Adrenal gland (tissue), 12 donors: ENCODE results near the gene ATF3. TPM values are rescaled to one million over a fixed set of nuclear protein-coding genes. Genes with fewer than 3 reads are reported as not detected.

Source experiments
- DNase-seq, 7 donors: peaks; one replicate each; pipeline ENCODE4 v3.0.0-alpha.2; 2019 to 2020
- H3K27ac ChIP-seq, 5 donors: fragments of 200-600 bp; sonication (generic) in 4 of 5; 1 replicate in 3 of 5; 2 replicates in 2 of 5; pipeline versions ENCODE4 v1.5.1 to v1.8.0; 2016 to 2020; ENCODE audit warnings: mild to moderate bottlenecking in 1 of 5
- H3K27me3 ChIP-seq: fragments of 200-600 bp; 2 replicates; pipeline ENCODE4 v1.8.0; 2021
- H3K36me3 ChIP-seq, 2 donors: fragments of 200-600 bp; replicated peaks in 1 of 2; 1 replicate in 1 of 2; 2 replicates in 1 of 2; pipeline versions ENCODE4 v1.5.1 to v1.8.0; 2018 to 2022
- H3K4me1 ChIP-seq, 2 donors: fragments of 200-600 bp; replicated peaks in 1 of 2; 1 replicate in 1 of 2; 2 replicates in 1 of 2; pipeline versions ENCODE4 v1.5.1 to v1.8.0; 2018 to 2021
- H3K4me3 ChIP-seq, 4 donors: fragments of 200-600 bp; sonication (generic) in 3 of 4; one replicate each; pipeline ENCODE4 v1.5.1; 2016 to 2018
- H3K9me3 ChIP-seq, 3 donors: fragments of 200-600 bp; sonication (generic) in 1 of 3; replicated peaks in 1 of 3; 1 replicate in 2 of 3; 2 replicates in 1 of 3; pipeline versions ENCODE4 v1.5.1 to v1.8.0; 2016 to 2021
- POLR2A ChIP-seq, 2 donors: fragments of 450-650 bp; IDR thresholded peaks; one replicate each; pipeline ENCODE4 v1.6.1; 2017; ENCODE audit warnings: antibody characterized with exemption in 2 of 2, mild to moderate bottlenecking in 2 of 2, moderate library complexity in 1 of 2
- WGBS, 4 donors: extraction: QIAGEN DNeasy Blood & Tissue Kit in 2 of 4; methylation state at CpG; one replicate each; pipeline versions ENCODE4 v1.1.5 to v1.1.7; 2013 to 2017; 5-methylcytosine and 5-hydroxymethylcytosine counted together
- intact Hi-C, 2 donors: fragments of 100-400 bp; cut with DNase I; formaldehyde crosslinking; loops; one replicate each; pipeline versions ENCODE4 v1.14.1 to v1.15.0; 2022 to 2023
- polyA plus RNA-seq, 3 donors: library from polyadenylated mRNA; stranded (reverse); fragments of 200-250 nt in 2 of 3; fragments of 350-450 nt in 1 of 3; fragmentation: Illumina TruSeq in 1 of 3; extraction: RNeasy Lipid Tissue Mini Kit (QIAGEN cat#74804) in 1 of 3; gene quantifications; one replicate each; pipeline ENCODE4 v1.2.3, GENCODE V29; 2013 to 2014
- total RNA-seq, 9 donors: library from RNA; depleted of rRNA in 4 of 9; stranded (reverse); fragments of >200 nt in 4 of 9; fragments of 120-200 nt in 1 of 9; fragmentation: NEBNext Ultra II Directional in 1 of 9; extraction: Animal tissue kit (Norgen Biotek cat#: 25700) in 1 of 9; gene quantifications; one replicate each; pipeline versions ENCODE4 v1.1.0 to v1.2.4, GENCODE V29; 2013 to 2023
- TF ChIP-seq, protein P1 (sequence below), 6 experiments: fragments of 450-650 bp in 4 of 6; fragments of 200-600 bp in 2 of 6; sonication (generic) in 1 of 6; IDR thresholded peaks; 1 replicate in 5 of 6; 2 replicates in 1 of 6; pipeline versions ENCODE4 v1.5.1 to v1.8.0; 2016 to 2021; ENCODE audit warnings: antibody characterized with exemption in 6 of 6, mild to moderate bottlenecking in 2 of 6, moderate library complexity in 1 of 6
- donor health status: healthy with polysubstance abuse.
- donor health status: Bipolar disorder and iron deficiency.
- donor health status: DM: yes; HTN: yes; CAD: no.
- donor health status: DM: no; HTN: no; CAD: no.
- donor health status: DM: no; HTN: no; CAD: no.
- donor health status: DM: yes; HTN: yes; CAD: no.

The ATF3 gene
- total and polyA plus RNA-seq, 12 donors: 1.9 to 19.7 (median 9.9) TPM

GRCh38 chr1:212640223-212640878, 31.8 kb downstream of the ATF3 start:
- Histone ChIP-seq H3K9me3 (no peaks in the 10 kb centered on the region), H3K27me3 (no peaks in the 10 kb centered on the region), H3K36me3 (no peaks in the 10 kb centered on the region), H3K4me3 (no peak overlapping the region), H3K27ac (no peak overlapping the region), H3K4me1 (peaks cover 10 to 13% of the 10 kb centered on the region in 2 donors)
- TF ChIP-seq POLR2A (IDR thresholded peaks at IDR 0.05): no peak
- TF ChIP-seq, protein P1, sequence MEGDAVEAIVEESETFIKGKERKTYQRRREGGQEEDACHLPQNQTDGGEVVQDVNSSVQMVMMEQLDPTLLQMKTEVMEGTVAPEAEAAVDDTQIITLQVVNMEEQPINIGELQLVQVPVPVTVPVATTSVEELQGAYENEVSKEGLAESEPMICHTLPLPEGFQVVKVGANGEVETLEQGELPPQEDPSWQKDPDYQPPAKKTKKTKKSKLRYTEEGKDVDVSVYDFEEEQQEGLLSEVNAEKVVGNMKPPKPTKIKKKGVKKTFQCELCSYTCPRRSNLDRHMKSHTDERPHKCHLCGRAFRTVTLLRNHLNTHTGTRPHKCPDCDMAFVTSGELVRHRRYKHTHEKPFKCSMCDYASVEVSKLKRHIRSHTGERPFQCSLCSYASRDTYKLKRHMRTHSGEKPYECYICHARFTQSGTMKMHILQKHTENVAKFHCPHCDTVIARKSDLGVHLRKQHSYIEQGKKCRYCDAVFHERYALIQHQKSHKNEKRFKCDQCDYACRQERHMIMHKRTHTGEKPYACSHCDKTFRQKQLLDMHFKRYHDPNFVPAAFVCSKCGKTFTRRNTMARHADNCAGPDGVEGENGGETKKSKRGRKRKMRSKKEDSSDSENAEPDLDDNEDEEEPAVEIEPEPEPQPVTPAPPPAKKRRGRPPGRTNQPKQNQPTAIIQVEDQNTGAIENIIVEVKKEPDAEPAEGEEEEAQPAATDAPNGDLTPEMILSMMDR (IDR thresholded peaks at IDR 0.05): no peak
- no peak for DNase-seq
- WGBS, 4 donors: 90 to 100% (median 94%) methylated on average over 3 of the region's 3 CpGs
- intact Hi-C loops: no loop called here

GRCh38 chr1:212641956-212642355, 33.4 kb downstream of the ATF3 start:
- Histone ChIP-seq H3K36me3 (no peaks in the 10 kb centered on the region), H3K27ac (no peak overlapping the region), H3K27me3 (no peaks in the 10 kb centered on the region), H3K4me3 (no peak overlapping the region), H3K4me1 (peaks cover under 1 to 4% of the 10 kb centered on the region in 2 donors), H3K9me3 (no peaks in the 10 kb centered on the region)
- intact Hi-C loops: no loop called here
- TF ChIP-seq, protein P1 (IDR thresholded peaks at IDR 0.05): no peak
- no peak for TF ChIP-seq POLR2A (IDR thresholded peaks at IDR 0.05)
- WGBS, 4 donors: 73 to 87% (median 86%) methylated on average over 1 of the region's 1 CpG
- no peak for DNase-seq

DNA sequence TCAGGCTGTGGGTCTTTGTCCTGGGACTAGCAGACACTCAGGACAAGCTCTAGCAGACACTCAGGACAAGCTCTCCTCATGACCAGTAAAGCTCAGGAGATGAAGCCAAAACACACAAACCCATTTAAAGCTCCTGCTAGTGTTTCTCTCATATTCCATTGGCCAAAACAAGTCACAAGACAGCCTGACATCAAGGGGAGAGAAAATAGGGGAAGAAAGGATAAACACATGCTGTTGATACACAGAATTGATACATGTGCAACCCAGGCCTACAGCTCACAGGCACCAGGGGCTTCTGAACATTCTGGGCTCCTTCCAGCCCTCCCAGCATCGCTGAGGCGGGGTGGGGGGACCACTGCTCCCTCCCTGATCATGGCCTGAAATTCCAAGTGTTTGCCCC, 35.3 kb downstream of the ATF3 start:
- H3K36me3 ChIP-seq: no peaks in the 10 kb centered on the region
- H3K27ac ChIP-seq: no peak overlapping the region
- H3K27me3 ChIP-seq: no peaks in the 10 kb centered on the region
- H3K4me3 ChIP-seq: no peak overlapping the region
- H3K9me3 ChIP-seq: no peaks in the 10 kb centered on the region
- TF ChIP-seq, protein P1 (IDR thresholded peaks at IDR 0.05): no peak
- no peak for TF ChIP-seq POLR2A (IDR thresholded peaks at IDR 0.05)
- H3K4me1 ChIP-seq: no peaks in the 10 kb centered on the region
- DNase-seq: no peak
- WGBS, 4 donors: 83 to 97% (median 90%) methylated on average over 2 of the region's 2 CpGs
- intact Hi-C loops: no loop called here

GRCh38 chr1:212644866-212645545, 36.4 kb downstream of the ATF3 start:
- Histone ChIP-seq H3K27ac (no peak overlapping the region), H3K36me3 (no peaks in the 10 kb centered on the region), H3K27me3 (no peaks in the 10 kb centered on the region), H3K4me3 (no peak overlapping the region), H3K4me1 (no peaks in the 10 kb centered on the region), H3K9me3 (no peaks in the 10 kb centered on the region)
- intact Hi-C loops: no loop called here
- 77 to 91% (median 84%) methylated on average over 5 to 6 of the region's 6 CpGs for WGBS, 4 donors
- DNase-seq: no peak
- TF ChIP-seq, protein P1 (IDR thresholded peaks at IDR 0.05): no peak
- no peak for TF ChIP-seq POLR2A (IDR thresholded peaks at IDR 0.05)
